SU-DHL-6 (cell line): ENCODE results near the gene KLF2.
"Not testable (repeated sequence)": the region's sequence is repeated elsewhere in the genome, so short reads cannot be mapped to it uniquely, and the experiment has no call there.

Source experiments
- H2AFZ ChIP-seq: fragments of 200-600 bp; sonication (generic); 2 replicates; pipeline ENCODE4 v1.6.1; 2014; ENCODE audit warnings: low read depth, mild to moderate bottlenecking, moderate library complexity, mixed read lengths, antibody characterized with exemption, low read length; ENCODE audit not compliant: severe bottlenecking
- H3F3A ChIP-seq: fragments of 200-600 bp; shearing (Covaris generic); 2 replicates; pipeline ENCODE4 v1.6.0; 2016; ENCODE audit warnings: antibody characterized with exemption, mild to moderate bottlenecking; ENCODE audit not compliant: insufficient read depth
- H3K27ac ChIP-seq: fragments of 200-600 bp; sonication (generic); 2 replicates; pipeline ENCODE4 v1.5.1; 2016; ENCODE audit warnings: low read depth, mild to moderate bottlenecking, low read length, moderate library complexity, mixed read lengths
- H3K27me3 ChIP-seq: fragments of 200-600 bp; sonication (generic), shearing (Covaris generic); 2 replicates; pipeline ENCODE4 v1.6.0; 2014; ENCODE audit warnings: mild to moderate bottlenecking, low read length
- H3K36me3 ChIP-seq: fragments of 200-600 bp; sonication (generic); 2 replicates; pipeline ENCODE4 v1.6.1; 2014; ENCODE audit warnings: mild to moderate bottlenecking, low read length, mixed read lengths
- H3K4me2 ChIP-seq: fragments of 300-600, 200-600 bp; shearing (Covaris generic), sonication (generic); 2 replicates; pipeline ENCODE4 v1.6.0; 2014; ENCODE audit warnings: low read length, low read depth, mild to moderate bottlenecking; ENCODE audit not compliant: poor library complexity, severe bottlenecking
- H3K4me3 ChIP-seq: fragments of 200-600 bp; sonication (generic); 2 replicates; pipeline ENCODE4 v1.5.1; 2014; ENCODE audit warnings: antibody characterized with exemption, low read length, mild to moderate bottlenecking, mixed read lengths; ENCODE audit not compliant: insufficient read depth, poor library complexity, severe bottlenecking
- H3K79me2 ChIP-seq: fragments of 200-600 bp; sonication (generic); 2 replicates; pipeline ENCODE4 v1.6.1; 2014; ENCODE audit warnings: mild to moderate bottlenecking, low read length, moderate library complexity; ENCODE audit not compliant: insufficient read depth
- H3K9ac ChIP-seq: fragments of 200-600 bp; sonication (generic); 2 replicates; pipeline ENCODE4 v1.7.0; 2014; ENCODE audit warnings: mild to moderate bottlenecking, low read length
- H3K9me2 ChIP-seq: fragments of 200-600 bp; sonication (generic); replicated peaks from 2 replicates; pipeline ENCODE4 v1.6.1; 2014; ENCODE audit warnings: low read length; ENCODE audit not compliant: insufficient read depth
- H3K9me3 ChIP-seq: fragments of 200-600 bp; sonication (generic); 2 replicates; pipeline ENCODE4 v1.6.1; 2014; ENCODE audit warnings: low read length, mixed read lengths; ENCODE audit not compliant: insufficient read depth
- H4K20me1 ChIP-seq: fragments of 200-600 bp; sonication (generic); 2 replicates; pipeline ENCODE4 v1.6.1; 2014; ENCODE audit warnings: low read depth, mild to moderate bottlenecking, antibody characterized with exemption, low read length, moderate library complexity, mixed read lengths
- EZH2phosphoT487 ChIP-seq: fragments of 200-600 bp; sonication (generic), shearing (Covaris generic); conservative IDR thresholded peaks from 2 replicates; pipeline ENCODE4 v1.6.1; 2018; ENCODE audit warnings: mild to moderate bottlenecking, antibody characterized with exemption, low read length, moderate library complexity, mixed read lengths
- TF ChIP-seq, protein P1 (sequence below): fragments of 200-600 bp; sonication (generic); IDR thresholded peaks from one replicate; pipeline ENCODE4 v1.5.1; 2017; ENCODE audit warnings: antibody characterized with exemption, mild to moderate bottlenecking, low read length, moderate library complexity; ENCODE audit not compliant: insufficient read depth, poor library complexity, severe bottlenecking

KLF2 gene

DNA sequence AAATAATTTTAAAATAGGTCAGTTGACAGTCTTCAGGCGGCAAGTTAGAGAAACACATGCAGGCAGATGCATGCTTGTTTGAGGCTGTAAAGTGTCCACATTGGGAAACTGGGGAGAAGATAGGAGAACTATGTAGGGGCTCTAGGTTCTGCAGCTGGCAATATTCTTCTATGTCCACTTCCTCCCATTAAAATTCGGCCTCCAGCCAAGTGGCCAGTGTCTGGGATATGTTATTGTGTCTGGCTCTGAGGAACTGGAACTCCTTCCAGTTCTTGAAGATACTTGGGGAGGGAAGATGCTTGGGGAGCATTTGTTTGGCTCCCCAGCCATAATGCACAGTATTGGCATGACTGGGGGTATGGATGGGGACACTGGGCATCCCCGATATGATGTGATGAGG lies 20.9 kb upstream of the KLF2 start:
- Histone ChIP-seq H3K9me3 (no peaks in the 10 kb centered on the region), H3K79me2 (no peaks in the 10 kb centered on the region), H3K9ac (no peak overlapping the region), H3K27me3 (no peaks in the 10 kb centered on the region), H4K20me1 (no peaks in the 10 kb centered on the region), H2AFZ (no peak overlapping the region), H3F3A (no peaks in the 10 kb centered on the region), H3K4me3 (no peak overlapping the region), H3K4me2 (no peak overlapping the region), H3K9me2 (no peaks in the 10 kb centered on the region), H3K36me3 (no peaks in the 10 kb centered on the region), H3K27ac (no peak overlapping the region)
- TF ChIP-seq, protein P1, sequence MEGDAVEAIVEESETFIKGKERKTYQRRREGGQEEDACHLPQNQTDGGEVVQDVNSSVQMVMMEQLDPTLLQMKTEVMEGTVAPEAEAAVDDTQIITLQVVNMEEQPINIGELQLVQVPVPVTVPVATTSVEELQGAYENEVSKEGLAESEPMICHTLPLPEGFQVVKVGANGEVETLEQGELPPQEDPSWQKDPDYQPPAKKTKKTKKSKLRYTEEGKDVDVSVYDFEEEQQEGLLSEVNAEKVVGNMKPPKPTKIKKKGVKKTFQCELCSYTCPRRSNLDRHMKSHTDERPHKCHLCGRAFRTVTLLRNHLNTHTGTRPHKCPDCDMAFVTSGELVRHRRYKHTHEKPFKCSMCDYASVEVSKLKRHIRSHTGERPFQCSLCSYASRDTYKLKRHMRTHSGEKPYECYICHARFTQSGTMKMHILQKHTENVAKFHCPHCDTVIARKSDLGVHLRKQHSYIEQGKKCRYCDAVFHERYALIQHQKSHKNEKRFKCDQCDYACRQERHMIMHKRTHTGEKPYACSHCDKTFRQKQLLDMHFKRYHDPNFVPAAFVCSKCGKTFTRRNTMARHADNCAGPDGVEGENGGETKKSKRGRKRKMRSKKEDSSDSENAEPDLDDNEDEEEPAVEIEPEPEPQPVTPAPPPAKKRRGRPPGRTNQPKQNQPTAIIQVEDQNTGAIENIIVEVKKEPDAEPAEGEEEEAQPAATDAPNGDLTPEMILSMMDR = no peak
- TF ChIP-seq EZH2phosphoT487 = no peak

DNA sequence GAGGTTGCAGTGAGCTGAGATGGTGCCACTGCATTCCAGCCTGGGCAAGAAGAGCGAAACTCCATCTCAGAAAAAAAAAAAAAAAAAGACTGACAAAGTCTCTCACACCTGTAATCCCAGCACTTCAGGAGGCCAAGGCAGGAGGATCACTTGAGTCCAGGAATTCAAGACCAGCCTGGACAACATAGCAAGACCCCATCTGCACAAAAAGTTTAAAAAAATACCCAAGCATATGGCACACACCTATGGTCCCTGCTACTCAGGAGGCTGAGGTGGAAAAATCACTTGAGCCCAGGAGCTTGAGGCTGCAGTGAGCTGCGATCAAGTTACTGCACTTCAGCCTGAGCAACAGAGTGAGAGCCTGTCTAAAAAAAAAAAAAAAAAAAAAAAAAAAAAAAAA lies 20.1 kb upstream of the KLF2 start:
- H3K36me3 ChIP-seq, H3K27me3 ChIP-seq, H3K27ac ChIP-seq, H3K4me3 ChIP-seq, H3K79me2 ChIP-seq, H3F3A ChIP-seq, H3K9me2 ChIP-seq, H3K9ac ChIP-seq, H3K4me2 ChIP-seq, H4K20me1 ChIP-seq, H2AFZ ChIP-seq, H3K9me3 ChIP-seq: not testable (repeated sequence)

DNA sequence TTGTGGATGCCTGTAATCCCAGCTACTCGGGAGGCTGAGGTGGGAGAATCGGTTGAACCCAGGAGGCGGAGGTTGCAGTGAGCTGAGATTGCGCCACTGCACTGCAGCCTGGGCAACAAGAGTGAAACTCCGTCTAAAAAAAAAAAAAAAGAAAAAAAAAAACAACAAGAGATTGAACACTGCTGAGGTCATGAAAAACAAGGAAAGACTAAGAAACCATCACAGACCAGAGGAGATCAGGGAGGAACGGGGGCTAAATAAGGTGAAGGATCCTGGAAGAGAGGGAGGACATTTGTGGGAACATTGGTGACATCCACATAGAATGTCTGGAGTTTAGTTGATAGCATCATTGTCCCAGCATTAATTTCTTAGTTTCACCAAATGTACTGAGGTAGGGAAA lies 19.6 kb upstream of the KLF2 start:
- not testable (repeated sequence) for H3K9me3 ChIP-seq, H3K4me3 ChIP-seq, H3K4me2 ChIP-seq, H3K27ac ChIP-seq, H4K20me1 ChIP-seq, H3F3A ChIP-seq, H3K79me2 ChIP-seq, H3K9me2 ChIP-seq, H2AFZ ChIP-seq, H3K27me3 ChIP-seq, H3K9ac ChIP-seq, H3K36me3 ChIP-seq

DNA sequence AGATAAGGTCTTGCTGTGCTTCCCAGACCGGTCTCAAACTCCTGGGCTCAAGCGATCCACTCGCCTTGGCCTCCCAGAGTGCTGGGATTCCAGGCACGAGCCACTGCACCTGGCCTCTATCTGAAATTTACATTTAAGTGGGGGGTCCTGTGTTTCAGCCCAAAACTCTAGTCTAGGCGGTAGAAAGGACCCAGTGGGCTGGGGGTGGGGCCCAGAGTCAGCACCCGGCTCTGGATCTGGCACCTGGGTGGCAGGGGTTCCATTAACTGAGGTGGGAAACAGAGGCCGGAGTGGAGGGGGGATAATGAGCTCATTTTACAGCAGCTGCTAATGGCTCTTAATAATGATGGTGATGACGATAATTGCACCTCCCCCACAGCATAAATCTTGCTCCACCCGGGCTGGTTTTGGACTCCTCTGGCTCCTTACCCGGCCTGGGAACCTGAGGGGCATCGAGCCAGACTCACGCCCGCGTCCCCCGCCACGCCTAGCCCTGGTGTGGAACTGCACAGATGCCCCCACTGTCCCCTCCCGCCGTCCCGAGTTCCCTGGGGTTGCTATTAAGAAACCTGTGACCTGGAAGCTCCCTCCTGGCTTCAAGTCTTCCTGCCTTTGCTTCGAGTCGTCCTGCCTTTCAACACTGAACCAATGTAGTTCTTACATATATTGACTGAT lies 17.8 kb upstream of the KLF2 start:
- no peaks in the 10 kb centered on the region for H3K79me2 ChIP-seq
- H3K9ac ChIP-seq = no peak overlapping the region
- H2AFZ ChIP-seq = no peak overlapping the region
- no peak overlapping the region for H3K4me3 ChIP-seq
- H3K36me3 ChIP-seq = no peaks in the 10 kb centered on the region
- H3K27ac ChIP-seq = no peak overlapping the region
- H3K27me3 ChIP-seq = no peaks in the 10 kb centered on the region
- H3F3A ChIP-seq = no peaks in the 10 kb centered on the region
- H4K20me1 ChIP-seq = no peaks in the 10 kb centered on the region
- no peaks in the 10 kb centered on the region for H3K9me2 ChIP-seq
- no peak overlapping the region for H3K4me2 ChIP-seq
- TF ChIP-seq, protein P1 = no peak
- TF ChIP-seq EZH2phosphoT487 = no peak
- H3K9me3 ChIP-seq = no peaks in the 10 kb centered on the region
